Activated T-helper 1 cell treated with anti-CD3 and anti-CD28 coated beads, Interleukin-2, amount 50 U/mL, for 16 hours (primary cell): ENCODE data around the gene ELL2.
"Not testable (repeated sequence)": the region's sequence is repeated elsewhere in the genome, so short reads cannot be mapped to it uniquely, and the experiment has no call there.

Source experiments
- DNase-seq, 2 donors: peaks; one replicate each; pipeline ENCODE4 v3.0.0-alpha.2; 2020; ENCODE audit warnings: low read depth in 1 of 2, low spot score in 1 of 2

The ELL2 gene

DNA sequence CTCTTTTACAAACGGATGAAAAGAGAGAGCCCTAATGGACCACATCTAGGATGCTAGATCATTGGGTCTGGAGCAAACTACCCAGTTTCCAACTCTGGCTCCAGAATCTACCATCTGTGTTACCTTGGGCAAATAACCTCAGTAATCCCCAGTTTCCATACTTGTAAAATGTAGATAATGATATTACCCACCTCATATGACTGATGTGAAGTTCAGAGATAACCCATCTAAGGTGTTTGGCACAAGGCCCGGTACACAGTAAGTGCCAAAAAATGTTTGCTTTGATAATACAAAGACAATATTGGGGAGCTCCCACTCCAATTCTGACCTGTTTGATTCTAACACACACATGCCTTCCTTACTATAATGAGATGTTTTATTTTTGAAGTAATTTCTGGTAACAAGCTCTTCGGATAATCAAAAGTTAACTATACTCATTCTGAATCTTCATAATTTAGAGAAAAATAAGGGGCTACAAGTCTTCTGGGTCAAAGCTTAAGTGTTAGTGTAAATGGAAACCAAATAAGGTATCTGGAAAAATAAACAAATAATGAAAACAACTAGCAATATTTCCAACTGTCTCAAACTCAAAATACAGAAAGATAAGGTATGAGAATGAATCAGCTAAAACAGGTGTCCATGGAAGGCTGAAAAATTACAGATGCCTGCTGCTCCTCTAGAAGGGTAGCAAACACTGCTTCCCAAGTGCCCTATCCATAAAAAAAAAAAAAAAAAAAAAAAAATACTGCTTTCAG is 30.4 kb downstream of the ELL2 start:
- DNase-seq = no peak

GRCh38 chr5:95930141-95930930 is 31.3 kb downstream of the ELL2 start:
- no peak for DNase-seq

GRCh38 chr5:95928724-95929253 is 32.9 kb downstream of the ELL2 start:
- no peak for DNase-seq

DNA sequence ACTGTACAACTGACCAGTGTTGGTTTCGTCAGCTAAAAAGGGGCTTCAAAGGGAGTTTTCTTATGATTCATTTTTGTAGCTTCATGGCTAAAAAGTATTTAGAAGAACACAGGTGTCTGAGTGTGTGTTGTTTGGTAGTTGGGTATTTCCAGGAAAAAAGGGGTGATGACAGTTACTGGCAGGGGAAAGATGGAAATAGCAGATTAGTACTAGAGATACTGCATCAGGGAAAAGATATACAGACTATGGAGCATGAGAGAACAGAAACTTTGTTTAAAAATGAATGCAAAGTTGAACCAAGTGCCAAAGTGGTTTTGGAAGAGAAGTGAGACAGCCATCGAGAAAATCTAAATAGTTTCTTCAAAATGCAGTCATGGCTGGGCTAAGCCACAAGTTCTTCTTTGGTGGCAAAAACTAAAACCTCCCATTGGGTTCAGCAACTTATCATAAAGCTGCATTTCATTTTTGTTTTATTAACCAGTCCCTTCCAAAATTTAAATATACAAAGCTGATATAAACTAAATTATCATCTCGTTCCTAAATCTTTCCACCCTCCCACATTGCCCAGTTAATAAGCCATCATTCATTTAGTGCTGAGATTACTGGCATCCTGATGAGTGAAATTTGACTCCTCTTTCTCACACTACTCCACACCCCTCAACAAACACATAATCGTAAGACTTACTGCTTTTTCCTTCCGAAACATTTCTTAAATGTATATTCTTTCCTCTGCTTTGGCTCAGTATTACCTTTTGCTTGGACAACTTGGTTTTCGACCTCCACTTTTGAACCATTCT is 33.5 kb downstream of the ELL2 start:
- DNase-seq = no peak

GRCh38 chr5:95927300-95927699 is 34.4 kb downstream of the ELL2 start:
- DNase-seq = not testable (repeated sequence)

DNA sequence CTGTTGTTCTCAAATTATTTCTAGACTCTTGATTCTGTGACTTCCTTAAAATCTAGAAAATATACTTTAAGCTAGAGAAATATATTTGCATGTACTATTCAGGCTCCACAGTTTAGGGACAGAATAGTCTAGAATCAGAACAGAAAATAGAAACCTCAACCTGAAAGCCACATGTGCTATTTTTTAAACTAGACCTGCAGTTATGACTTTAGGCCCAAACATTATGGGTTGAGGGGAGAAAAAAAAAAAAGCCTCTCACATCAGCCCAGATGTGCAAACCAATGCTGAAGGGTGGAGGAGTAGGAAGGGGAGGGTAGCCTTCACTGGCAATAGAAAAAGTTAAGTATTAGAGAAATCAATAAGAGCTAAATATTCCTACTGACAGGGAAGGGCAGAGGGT is 35.7 kb downstream of the ELL2 start:
- DNase-seq = no peak

- no peak for DNase-seq
Observed at GRCh38 chr5:95925378-95925744, 36.3 kb downstream of the ELL2 start.

DNA sequence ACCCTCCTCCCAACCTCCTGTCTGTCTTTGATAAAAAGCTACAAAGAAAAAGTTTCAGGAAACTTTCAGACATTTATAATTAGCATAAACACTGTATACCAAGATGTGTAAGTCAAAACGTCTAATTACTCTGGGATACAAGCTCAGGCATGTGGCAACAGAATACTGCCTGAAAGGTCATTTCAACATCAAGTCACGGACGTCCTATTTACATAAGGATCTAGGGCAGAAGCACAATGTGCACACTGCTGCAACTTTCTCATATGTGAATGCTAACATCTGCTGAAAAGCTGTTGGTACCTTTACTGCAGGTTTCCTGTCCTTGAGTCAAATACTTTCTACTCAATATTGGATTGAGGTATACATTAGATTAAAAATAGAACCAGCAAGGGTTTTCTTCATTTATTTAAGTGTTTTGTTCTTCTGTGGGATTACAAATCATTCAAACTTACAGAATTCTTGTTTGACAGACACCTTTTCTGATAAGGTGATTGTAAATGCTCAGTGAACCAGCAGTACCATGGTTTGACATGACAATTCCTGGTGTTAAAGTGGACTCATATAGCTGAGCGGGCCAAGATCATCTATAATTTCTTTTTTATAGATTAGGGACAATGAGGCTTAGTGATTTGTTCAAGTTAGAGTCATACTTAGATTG is 36.8 kb downstream of the ELL2 start:
- DNase-seq = no peak

DNA sequence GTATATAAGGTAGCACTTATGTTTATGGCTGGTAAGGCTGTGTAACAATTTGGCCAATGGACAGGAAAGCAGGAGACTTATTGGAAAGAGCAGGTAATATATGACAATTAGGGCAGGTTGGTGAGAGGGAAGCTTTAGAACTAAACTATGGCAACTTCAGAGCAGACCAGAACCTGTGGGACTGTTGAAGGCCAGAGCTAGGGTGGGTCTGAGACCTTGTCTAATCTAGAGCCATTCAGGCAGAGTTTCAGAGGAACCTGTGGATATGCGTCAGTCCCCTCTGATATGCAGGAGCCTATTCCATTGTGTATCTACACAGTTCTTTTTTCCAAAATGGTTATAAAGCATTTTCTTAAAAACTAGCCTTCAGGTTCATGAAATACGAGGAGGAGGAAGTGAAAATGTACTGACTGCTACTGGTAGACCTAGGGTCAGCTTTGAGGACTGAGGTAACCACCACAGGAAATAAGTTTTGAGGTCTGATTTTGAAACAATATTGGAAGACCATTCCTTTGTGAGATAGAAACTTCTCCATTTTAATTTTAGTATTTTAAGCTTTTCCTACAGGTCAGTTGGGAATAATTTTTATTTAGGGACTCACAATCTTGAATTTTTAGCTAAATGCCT is 37.6 kb downstream of the ELL2 start:
- no peak for DNase-seq

DNA sequence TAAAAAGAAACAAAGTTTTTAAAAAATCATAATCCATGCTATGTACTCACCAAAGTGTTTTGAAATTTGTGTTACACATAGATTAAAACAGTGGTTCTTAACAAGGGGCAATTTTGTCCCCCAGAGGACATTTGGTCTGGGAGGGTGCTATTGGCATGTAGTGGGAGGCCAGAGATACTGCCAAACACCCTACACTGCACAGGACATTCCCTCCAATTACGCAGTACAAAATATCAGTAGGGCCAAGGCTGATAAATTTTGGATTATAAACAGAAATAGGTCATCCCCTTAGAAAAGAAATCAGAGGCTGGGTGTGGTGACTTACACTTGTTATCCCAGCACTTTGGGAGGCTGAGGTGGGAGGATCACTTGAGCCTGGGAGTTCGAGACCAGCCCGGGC is 38.9 kb downstream of the ELL2 start:
- no peak for DNase-seq

- DNase-seq = no peak
Observed at GRCh38 chr5:95921501-95921900, 40.1 kb downstream of the ELL2 start.

- DNase-seq = no peak
Observed at GRCh38 chr5:95920822-95921221, 40.8 kb downstream of the ELL2 start.

DNA sequence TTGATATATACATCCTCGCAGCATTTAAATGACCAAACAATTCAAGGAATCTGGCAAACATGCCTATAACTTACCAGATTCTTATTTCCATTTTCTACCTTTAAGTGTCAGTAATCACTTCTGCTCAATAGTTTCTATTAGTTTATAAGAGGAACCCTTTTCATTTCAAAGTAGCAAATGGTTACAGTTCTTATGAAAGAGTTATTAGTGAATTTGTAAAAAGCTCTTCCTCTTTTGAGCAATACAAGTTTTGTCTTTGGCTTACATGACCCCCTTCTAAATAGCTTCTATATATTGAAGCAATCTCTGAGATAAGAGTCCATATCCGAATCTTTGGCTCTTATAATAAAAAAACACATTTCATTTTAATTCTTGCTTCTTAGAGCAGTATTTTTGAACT is 42.0 kb downstream of the ELL2 start:
- DNase-seq = no peak

- no peak for DNase-seq
Observed at GRCh38 chr5:95918421-95919006, 43.1 kb downstream of the ELL2 start.

- no peak for DNase-seq
Observed at GRCh38 chr5:95917207-95917606, 44.4 kb downstream of the ELL2 start.

DNA sequence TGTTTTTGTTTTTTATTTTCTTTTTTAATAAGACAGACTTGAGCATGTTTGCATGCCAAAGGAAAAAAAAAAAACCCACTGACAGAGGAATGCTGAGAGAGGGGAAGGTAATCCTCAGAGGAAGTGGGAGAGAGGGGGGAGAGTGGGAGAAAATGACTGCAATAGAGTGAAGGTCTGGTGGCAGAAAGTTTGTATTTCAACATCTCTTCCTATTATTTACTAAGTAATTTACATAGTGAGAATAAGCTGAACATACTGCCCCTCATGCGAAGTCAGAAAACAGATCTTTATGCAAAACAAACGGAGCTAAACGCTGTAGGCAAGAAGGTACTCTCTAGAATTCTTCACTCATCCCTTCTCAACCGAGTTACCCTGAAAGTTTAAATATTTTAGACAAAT is 45.0 kb downstream of the ELL2 start:
- no peak for DNase-seq

DNA sequence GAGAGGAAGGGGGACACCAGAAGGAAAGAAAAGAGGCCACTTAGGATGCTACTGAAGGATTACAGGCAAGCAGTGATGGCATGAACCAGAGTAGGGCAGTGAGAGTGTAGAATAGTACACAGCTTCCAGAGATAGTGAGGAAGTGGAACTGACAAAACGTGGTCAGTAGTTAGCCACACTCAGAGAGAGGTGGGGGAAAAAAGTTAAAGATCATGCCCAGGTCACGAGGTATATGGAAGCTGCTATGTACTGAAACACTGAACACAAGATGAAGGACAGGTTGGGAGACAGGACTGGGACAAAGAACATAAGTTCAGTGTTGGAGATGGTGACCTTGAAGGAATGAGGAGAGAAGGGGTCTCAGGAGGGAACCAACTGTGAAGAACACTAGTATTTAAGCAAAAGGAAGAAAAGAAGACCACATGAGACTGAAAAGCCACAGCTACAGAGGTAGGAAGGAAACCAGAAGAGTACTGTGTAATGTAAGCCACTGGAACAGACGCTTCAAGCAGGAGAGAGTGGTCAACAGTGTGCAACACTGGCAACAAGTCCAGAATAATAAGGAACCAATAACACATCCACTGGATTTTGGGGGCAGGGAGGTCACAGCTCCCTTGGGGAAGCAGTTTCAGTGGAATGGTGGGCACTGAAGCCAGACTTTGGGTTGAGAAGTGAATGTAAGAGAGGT is 45.5 kb downstream of the ELL2 start:
- DNase-seq = no peak

DNA sequence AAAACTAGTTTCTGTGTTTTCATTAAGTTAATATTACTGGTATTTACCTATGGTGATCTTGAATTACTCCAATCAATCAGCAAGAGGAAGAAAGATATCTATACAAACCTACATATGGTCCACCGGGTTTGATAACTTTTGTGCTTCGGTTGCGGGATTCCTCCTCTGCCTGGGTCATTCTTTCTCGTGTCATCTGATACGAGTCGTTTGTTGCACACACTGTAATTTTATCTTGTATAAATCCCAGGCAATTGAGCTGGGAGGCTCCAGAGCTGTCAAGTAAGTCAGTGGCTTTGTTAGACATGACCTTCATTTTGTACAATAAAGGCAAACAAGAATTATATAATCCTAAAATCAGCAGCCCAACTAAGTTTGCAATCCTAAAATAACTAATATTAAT is 48.0 kb downstream of the ELL2 start:
- no peak for DNase-seq

GRCh38 chr5:95912029-95912428 is 49.6 kb downstream of the ELL2 start:
- no peak for DNase-seq

DNA sequence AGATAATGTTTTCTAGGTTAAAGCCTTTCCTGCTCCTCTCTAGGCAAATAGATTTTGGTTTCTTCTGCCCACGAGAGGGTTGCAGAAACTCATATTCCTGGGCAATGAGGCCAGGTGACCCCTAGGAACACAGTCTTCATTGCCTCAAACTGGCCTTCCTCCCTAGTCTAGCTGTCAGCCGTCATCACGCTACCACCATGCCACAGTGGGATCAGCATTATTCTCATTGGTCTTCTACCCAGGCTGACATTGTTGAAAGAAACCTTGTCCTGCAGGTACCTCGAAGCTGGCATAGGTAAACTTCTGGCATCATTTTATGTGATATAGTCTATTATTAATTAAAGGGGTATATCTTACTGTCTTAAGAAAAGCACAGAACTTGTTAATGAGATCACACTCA is 51.1 kb downstream of the ELL2 start:
- no peak for DNase-seq
